HUDEP-2 (cell line): ENCODE data around the gene NRXN3.

Source experiments
- DNase-seq, 76 experiments: peaks; one replicate each; lab custom pipeline; 2025; ENCODE audit not compliant: unreplicated experiment in 76 of 76; lab: John Stamatoyannopoulos, UW

NRXN3 gene

DNA sequence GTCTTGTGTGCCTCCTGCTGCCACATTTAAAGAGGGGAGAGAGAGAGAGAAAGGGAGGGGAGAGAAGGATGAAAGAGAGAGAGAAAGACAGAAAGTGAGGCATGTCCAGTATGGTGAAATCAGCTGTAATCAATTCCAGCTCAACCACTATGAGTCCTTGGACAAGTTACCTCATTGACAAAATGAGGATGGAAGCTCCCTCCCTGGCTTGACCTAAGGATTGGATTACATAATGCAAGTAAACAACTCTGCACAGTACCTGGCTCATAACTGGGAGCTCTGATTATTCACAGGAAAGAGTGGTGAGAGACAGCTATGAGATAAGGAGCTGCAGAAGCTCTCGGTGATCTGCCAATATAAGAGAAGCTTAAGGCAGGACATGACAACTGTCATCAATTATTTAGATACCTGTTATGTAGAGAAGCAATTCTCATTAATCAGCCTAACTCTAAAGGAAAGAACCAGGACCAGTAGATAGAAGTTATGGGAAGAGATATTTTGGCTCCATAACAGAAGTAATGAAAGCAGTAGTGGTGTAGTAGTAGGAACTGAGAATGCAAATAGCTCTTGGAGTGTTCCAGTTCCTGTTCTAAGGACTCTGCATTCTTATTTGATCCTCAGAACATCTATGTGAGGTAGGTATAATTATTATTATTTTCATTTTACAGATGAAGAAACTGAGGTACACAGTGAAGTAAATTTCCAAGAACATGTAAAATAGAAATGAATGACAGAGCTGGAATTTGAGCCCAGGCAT is 1249.6 kb downstream of the NRXN3 start:
- no peak for DNase-seq

DNA sequence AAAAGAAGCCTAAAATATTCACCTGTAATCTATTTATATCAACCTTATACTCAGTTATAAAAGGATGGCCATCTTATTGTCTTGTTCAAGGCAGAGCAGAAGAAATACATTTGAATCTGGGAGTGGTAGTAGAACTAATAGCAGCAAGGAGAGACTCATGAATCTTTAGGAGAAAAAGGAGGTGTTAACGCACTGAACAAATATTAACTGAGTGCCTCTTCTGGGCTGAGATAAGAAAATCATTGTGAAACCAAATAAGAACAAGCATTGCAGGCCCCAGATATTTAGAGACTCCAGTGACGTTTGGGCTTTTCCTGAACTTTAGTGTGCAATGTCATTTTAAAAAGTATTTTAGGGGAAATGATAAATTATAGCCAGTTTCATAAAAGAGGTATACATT is 1250.6 kb downstream of the NRXN3 start:
- DNase-seq = no peak

DNA sequence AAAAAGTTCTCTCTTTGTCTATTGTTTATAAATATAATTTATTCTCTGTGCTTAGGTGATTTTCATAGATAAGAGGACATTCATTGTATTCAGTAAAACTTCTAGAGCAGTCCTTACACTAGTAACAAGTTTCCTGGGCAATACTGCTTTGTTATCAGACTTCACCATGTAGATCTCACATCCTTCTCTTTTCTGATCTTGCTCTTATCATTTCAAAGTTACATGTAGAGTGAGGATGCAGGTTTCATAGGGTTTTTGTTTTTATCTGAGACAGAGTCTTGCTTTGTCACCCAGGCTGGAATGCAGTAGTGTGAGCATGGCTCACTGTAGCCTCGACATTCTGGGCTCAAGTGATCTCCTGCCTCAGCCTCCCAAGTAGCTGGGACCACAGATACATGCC is 1251.6 kb downstream of the NRXN3 start:
- no peak for DNase-seq

DNA sequence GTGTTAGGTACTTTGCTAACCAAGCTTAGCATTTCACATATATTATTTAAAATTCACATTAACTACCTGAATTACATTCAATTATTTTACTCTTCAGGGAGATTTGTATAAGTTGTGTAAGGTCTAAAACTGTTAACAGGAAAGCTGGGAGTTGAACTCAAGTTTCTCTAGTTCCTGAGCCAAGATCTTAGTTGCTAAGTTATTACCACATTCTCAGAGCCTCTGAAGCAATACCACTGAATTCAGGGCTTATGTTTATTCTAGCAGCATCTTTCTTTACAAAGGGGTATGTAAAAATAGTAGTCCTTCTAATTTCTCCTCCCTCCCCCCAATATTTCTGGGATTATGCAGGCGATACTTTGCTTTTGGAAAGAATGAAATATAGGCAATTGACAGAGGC is 1254.3 kb downstream of the NRXN3 start:
- no peak for DNase-seq

DNA sequence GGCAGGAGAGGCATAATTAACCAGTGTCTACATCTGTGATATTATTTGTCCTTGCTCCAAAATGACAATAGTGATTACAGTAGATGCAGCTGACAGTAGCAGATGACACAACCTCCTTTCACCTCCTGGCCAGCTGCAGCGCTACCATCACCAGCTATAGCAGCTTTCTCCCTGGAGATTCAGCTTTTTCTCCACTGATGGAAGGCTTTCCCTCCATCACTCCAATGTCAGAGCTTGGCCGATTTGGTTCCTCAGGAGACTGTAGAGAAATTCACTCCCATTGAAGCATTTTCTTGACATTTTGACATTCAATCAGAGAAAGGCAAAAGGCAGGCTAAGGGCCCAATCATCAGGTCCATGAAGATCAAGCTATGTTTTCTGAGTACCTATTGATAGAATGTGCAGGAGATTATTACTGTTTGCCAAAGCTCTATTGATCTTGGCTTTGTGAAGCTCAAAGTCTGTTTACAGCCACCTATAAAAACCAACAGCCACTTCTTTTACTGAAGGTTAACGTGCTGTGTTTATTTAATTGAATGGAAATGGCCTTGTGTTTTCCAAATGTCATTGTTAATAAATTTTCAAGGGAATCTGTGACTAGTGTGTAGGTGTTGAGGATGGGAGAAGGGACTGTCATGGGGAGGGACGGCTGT is 1256.1 kb downstream of the NRXN3 start:
- DNase-seq = no peak

DNA sequence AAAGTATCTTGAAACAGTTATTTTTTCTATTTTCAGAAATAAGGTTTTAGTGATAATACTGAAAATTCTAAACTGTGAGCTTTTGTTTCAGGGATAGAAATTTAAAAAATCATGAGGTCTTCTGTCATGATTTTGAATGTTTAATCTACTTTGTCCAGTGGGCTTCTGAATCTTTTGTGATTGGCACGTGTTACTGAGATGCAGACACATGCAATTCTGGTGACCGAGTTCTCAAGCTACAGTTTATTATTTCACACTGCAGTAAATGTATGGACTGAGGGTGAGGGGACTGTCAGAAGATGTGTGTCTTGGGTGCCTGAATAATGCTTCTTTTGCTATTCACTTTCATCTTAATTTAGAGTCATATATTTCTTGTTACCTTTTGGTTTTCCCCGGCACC is 1262.5 kb downstream of the NRXN3 start:
- DNase-seq = no peak

DNA sequence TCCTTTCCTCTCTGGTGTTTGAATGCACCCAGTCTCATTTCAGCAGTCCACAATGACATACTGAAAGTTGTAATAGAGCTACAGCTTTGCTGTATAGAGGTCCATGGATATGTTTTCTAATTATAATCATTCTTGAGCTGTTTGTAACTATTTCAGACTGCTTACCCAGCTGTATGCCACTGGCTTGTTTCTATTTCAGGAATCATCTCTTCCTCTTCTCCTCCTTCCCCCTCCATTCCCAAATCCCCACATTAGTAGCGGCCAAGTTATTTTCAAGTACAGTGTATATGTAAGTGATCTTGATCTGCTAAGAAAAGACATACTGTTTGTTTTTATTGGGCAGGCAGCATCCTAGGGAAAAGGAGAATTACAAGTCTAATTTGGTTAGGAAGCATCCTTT is 1266.2 kb downstream of the NRXN3 start:
- DNase-seq = no peak

DNA sequence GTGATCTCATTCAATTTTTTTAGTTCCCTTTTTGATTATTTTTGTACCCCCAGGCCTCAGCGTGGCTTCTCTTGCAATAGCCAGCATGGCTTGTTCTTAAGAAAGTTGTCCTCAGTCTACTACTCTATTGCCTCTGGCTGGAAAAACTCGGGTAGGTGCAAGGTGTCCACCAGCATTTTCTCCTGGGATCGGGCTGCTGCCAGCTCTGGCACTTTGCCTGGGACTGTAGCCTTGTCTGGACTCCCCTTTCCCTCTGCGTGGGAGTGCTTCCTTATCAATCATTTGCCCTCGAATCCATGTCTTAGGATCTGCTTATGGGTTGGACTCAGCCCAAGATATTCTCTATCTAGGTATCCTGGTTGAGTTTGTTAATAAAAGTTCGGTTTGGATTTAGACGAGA is 1267.8 kb downstream of the NRXN3 start:
- no peak for DNase-seq

DNA sequence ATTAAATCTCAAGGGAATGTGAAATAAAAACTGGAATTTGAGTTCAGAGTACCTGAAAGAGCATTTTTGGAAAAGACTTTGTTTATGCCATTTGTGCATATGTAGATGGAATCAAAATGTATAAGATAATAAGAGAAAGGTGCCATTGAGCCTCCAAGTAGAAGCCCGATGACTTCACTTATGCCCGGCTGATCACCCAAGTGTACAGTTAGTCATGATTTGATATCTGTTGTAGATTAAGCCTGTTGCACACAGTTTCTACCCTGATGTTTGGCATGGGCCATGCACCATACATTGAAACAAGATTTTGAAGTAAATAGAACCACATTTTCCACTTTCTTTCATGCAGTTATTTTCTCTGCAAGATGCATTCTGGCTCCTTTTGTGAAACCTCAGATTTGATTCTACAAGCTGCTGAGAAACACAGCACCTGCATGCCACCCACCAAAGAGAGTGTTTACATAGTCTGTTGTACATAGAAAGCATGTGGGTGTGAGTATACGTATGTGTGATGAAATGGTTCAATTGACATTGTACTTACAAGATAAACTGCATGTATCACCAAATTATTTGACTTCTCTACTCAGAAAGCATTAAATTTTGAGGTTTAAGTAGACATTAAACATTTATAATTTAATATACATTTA is 1268.6 kb downstream of the NRXN3 start:
- no peak for DNase-seq

DNA sequence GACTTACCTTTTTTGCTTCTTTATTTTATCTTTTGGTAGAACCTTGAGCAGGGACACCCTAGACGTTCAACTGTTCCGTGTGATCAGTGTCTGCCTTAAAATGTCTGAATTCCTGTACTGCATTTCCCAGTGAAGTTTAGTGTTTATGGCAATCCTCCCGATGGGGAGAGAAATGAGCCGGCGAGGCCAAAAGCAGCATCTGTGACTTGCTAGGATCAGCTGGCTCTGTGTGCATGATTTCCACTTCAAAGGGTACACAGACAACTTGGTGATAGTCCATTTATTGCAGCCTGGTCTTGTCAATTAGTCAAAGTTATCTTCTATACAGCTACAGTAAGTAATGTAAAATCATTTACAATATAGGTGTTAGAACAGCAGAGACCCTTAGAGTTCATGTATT is 1272.6 kb downstream of the NRXN3 start:
- no peak for DNase-seq

DNA sequence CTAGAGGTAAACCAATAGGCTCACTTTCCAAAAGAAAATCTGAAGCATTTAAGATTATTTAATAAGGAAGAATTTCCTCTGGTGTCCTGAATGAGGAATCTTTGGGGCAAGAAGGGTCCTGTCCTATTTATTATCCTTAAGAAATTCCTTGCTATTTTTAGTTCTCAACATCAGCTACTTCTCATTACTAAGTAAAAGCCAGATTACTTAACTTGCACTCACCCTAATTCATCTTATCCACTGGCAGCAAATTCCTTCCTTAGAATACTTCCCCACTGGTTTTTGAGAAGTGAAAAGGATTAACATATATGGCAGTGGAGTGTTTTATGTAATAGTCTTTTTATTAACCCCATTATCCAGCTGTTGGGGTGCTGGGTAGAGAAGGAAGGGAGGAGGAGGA is 1273.4 kb downstream of the NRXN3 start:
- DNase-seq = no peak

DNA sequence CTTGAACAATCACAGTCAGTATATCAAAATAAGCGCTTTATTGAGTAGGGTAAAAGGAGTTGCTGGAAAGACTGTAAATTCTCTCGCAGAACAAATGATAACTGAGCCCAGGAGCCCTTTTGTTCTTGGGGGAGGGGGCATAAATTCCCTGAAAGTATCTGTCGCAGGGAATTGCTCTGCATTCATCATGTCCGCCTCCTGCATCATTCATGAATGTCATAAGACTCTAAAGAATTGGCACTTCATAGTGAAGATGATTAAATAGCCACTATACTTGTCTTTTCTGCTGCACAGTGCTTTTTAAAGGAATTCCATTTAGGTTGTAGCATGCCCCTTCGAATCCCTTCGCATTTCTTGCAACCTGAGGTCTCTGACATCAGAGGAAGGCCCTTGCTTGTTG is 1278.8 kb downstream of the NRXN3 start:
- no peak for DNase-seq

DNA sequence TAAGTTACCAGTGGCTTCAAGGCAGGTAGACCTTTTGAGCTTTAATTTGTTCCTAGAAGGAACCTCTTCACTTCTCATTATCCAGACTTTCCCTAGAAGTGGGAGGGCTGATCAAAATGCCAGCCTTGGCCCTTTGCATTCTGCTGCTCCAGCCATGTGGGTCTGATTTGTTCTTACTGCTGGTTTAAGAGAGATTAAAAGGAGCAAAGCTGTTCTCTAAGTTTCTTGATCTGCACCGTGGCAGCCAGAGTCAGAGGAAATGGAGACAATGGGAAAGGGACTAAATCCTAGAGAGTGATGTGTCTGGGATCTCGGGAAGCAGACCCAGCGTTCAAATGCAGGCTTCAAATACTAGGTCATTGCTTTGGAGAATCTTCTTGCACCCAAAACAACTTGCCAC is 1281.4 kb downstream of the NRXN3 start:
- no peak for DNase-seq

DNA sequence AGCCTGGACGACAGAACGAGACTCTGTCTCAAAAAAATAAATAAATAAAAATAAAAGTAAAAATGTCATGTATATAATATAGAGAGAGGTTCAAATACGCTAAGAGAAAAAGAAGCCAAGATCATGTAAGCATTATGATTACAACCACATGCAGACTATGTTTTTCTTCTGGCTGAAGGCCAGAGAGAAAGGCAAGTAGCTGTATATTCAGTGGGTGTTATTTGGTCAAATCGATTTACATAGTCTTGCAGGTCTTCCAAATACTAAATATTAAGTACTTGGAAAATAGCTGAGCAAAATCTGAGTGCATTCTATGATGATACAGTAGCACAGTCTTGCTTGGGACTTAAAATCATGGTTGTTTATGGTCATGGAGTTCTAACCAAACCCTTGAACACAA is 1283.1 kb downstream of the NRXN3 start:
- DNase-seq = no peak

DNA sequence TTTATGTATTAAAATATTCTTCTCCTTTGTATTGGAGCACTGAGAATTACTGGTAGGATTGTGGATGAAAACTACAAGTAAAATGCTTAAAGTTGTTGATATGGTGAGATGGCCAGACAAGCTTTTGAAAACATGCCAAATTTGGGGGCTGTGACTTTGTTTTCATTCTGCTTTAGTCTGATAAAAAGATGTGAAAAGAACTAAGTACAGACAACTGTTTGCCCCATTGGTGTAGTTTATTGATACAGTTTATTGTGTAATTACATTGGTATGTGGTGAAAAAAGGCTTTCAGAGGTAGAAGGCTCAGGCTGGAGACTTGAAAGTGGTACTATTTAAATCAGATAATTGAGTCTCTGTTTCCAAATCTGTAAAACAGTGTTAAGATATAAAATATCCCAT is 1294.3 kb downstream of the NRXN3 start:
- DNase-seq = no peak

DNA sequence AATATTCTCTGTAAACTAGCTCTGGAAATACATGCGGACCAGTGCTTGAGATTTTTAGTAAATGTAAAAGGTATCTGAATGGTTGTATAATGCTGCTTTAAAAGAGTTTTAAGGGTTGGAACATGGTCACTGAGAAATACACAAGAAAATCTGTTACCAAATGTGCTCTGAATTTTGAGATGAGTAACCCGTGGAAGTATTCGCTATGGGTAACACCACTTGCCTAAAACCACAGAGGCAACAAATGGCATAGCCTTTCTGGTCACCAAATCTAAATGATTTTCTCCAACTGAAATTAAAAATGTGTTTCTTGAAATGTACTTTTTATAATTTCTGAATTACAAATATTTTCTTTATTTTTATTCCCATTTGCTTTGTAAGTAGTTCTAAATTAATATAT is 1295.5 kb downstream of the NRXN3 start:
- no peak for DNase-seq

DNA sequence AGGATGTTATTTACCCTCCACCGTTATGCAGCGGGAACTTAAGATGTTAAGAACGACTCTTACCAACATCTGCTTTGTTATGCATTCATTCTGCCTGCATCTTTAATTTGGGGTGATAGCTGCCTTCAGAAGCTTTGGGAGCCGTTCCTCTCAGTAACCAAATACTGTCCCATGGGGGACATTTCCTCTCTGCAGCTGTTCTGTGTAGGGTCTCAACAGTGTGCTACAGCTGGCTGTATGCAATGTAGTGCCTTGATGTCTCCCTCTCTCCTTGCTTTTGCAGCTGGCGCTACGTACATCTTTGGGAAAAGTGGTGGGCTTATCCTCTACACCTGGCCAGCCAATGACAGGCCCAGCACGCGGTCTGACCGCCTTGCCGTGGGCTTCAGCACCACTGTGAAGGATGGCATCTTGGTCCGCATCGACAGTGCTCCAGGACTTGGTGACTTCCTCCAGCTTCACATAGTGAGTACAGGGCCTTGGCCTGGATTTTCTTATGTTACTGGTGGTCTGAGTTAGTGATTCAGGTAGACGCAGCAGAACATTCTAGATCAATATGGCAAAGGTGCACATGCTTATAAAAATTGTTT is 1296.9 kb downstream of the NRXN3 start:
- DNase-seq = no peak

DNA sequence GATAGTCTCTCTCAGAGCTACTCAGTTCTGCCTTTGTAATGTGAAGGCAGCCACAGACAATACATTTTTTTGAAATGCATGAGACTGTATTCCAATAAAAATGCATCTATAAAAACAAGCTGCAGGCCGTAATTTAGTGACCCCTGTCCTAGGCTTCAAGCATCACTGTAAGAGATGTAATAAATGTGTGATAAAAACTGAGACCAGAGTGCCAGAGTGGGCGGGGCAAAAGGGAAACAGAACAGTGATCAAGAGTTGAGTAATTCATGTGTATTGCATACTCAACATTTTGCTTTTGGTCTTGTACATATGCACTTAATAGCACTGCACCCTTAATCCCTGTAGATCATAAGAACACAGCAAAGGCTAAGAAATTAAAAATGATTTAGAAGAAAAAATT is 1297.7 kb downstream of the NRXN3 start:
- no peak for DNase-seq

DNA sequence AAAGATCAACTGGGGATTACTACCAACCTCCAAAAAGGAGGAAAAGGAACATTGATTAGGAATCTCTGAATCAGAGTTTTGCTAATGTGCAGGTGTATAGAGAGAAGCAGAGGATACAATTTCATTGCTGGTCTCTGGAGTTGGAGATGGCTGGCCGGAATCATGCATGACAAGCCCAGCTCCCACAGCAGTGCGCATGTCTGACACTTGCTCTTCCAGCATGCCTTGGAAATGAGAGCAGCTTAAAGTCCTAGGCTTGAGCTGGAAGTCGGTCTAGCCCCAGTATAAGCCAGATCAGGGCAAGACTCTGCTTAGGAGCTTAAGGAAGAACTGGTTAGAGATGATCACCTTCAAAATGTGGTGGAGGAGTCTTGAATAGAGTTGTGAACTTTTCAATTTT is 1298.3 kb downstream of the NRXN3 start:
- no peak for DNase-seq

DNA sequence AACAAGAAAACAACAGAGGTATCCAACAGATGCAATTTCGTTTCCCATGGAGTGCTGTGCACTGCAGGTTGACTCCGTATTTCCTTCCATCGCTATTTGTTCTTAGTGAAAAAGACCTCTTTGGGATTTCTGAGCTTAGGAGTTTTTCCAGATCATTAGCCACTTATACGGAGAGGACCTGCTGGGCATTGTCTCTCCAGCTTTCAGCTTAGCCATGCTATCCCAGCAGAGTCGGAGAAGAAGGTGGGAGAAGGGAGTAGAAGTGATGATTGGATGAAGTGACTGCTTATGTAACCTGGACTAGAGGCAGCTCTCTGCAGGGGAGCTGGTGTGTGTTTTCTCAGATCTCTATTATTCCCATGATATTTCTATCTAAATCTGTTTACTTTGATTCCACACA is 1303.5 kb downstream of the NRXN3 start:
- no peak for DNase-seq

DNA sequence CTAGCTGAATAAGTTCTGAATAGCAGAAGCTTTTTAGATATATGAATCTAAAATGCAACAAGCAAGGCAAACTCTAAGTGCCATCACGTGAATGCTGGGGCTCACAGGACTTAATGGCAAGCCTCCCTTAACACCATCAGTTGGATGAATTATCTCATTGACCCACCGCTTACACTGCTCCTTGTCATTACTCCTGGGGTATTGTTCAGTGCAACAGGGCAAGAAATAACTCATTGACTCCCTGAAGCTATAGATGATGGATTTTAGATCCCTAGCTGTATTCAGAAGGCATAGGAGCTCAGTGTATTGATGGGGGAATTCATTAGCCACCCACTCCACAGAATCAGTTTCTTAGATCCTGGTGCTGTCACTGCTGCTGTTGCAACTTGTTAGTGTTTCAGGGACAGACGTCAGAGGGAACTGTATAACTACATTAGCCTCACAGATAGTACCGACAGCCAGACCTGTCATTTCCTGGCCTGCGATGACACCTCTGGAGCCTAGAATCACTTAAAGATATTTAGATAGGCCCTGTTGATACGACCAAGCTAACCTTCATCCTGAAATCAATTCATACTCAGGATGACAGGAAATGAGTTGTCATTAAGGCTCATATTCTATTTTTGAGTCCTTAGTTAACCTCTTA is 1305.8 kb downstream of the NRXN3 start:
- no peak for DNase-seq
